Activated CD4-positive, alpha-beta memory T cell treated with anti-CD3 and anti-CD28 coated beads for 36 hours (primary cell): ENCODE data around the gene POLR3C. TPM values are rescaled to one million over a fixed set of nuclear protein-coding genes. Genes with fewer than 3 reads are reported as not detected.

ENCODE experiments used
- CTCF ChIA-PET: fragments of 350-600 bp; sonication (Branson Sonifier 250); formaldehyde crosslinking; loops from one replicate; lab custom pipeline; 2021; ENCODE audit warnings: antibody characterized with exemption, inconsistent platforms; lab: Charles Lee
- POLR2A ChIA-PET: fragments of 350-600 bp; sonication (Branson Sonifier 250); formaldehyde crosslinking; loops from one replicate; lab custom pipeline; 2021; ENCODE audit warnings: antibody characterized with exemption; lab: Charles Lee
- DNase-seq: peaks from one replicate; pipeline ENCODE4 v3.0.0-alpha.2; 2020
- H3K27ac Mint-ChIP-seq: one replicate; pipeline ENCODE4 v1.8.0; 2021; ENCODE audit warnings: mixed read lengths
- H3K27me3 Mint-ChIP-seq: one replicate; pipeline ENCODE4 v1.8.0; 2021; ENCODE audit warnings: mixed read lengths
- H3K36me3 Mint-ChIP-seq: one replicate; pipeline ENCODE4 v1.8.0; 2021; ENCODE audit warnings: mixed read lengths
- H3K4me1 Mint-ChIP-seq: one replicate; pipeline ENCODE4 v1.8.0; 2021; ENCODE audit warnings: low read depth, mixed read lengths
- H3K4me3 Mint-ChIP-seq: one replicate; pipeline ENCODE4 v1.8.0; 2021; ENCODE audit warnings: mild to moderate bottlenecking, mixed read lengths
- H3K9me3 Mint-ChIP-seq: one replicate; pipeline ENCODE4 v1.8.0; 2021; ENCODE audit warnings: mixed read lengths
- intact Hi-C: fragments of 100-400 bp; cut with micrococcal nuclease; formaldehyde crosslinking; loops from one replicate; pipeline ENCODE4 v1.15.1; 2023
- total RNA-seq, 2 experiments: library from RNA; stranded (reverse); gene quantifications; one replicate each; pipeline ENCODE4 v1.2.3, GENCODE V29; 2021

POLR3C gene
- total RNA-seq, 2 experiments from 2014 or later = 27.3 to 28.9 TPM

GRCh38 chr1:145849356-145850160 is 25.6 kb downstream of the POLR3C start:
- H3K4me3 Mint-ChIP-seq = no peak overlapping the region
- intact Hi-C loops = no loop called here

DNA sequence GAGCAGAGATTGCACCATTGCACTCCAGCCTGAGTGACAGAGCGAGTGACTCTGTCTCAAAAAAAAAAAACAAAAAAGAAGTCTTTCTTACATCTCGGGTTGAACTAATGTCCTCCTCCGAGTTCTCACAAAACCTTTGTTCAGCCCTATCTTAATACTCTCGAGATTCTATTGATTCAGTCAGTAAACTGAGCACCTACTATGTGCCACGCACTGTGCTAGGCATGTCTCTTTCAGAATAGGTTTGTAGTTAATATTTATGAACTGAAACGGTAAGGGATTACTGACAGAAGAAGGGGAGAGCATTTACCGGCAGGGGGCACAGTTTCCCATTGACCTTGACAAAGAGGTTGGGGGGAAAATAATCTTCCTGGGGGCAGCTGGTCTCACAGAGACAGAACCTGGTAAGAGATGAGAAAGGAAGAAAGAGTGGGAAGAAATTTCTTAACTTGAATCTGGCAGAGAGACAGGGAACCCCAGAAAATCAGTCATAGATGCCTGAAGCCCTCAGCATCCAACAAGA is 31.5 kb downstream of the POLR3C start:
- intact Hi-C loops = loop anchor here (5.0 kb wide), 2 partner anchors 122 to 142 kb away; partner anchors contain the start of gene TXNIP
- Mint-ChIP-seq H3K4me1 (peaks cover 15% of the 10 kb centered on the region), H3K27ac (no peak overlapping the region), H3K4me3 (no peak overlapping the region), H3K9me3 (no peaks in the 10 kb centered on the region), H3K27me3 (no peaks in the 10 kb centered on the region), H3K36me3 (peaks cover 15% of the 10 kb centered on the region)
- ChIA-PET POLR2A (interaction anchor here (0.6 kb wide), 1 partner anchor 9 kb away, joined by 3 read pairs; no protein-coding TSS in a partner anchor), CTCF (interaction anchor here (1.6 to 7.0 kb wide), 2 partner anchors 9 to 36 kb away, joined by 4 to 158 read pairs; partner anchors contain the start of gene NUDT17)
- no peak for DNase-seq

More at GRCh38 chr1:145849356-145850160, 25.6 kb downstream of the POLR3C start:
- Mint-ChIP-seq H3K27me3 (no peaks in the 10 kb centered on the region), H3K4me1 (peaks cover 11% of the 10 kb centered on the region), H3K36me3 (peaks cover 7% of the 10 kb centered on the region), H3K9me3 (no peaks in the 10 kb centered on the region), H3K27ac (no peak overlapping the region)
- DNase-seq = no peak
- POLR2A ChIA-PET = interaction anchor here (2.8 kb wide), 1 partner anchor 9 kb away, joined by 13 read pairs; the partner anchor contains the start of gene PIAS3
- CTCF ChIA-PET = interaction anchor here (0.6 to 9.4 kb wide), 10 partner anchors 8 to 183 kb away, joined by 3 to 158 read pairs (median 4); partner anchors contain the start of genes ITGA10, PIAS3, POLR3C and RNF115

- Mint-ChIP-seq H3K4me3 (no peak overlapping the region), H3K36me3 (peaks cover 12% of the 10 kb centered on the region), H3K9me3 (no peaks in the 10 kb centered on the region), H3K27me3 (no peaks in the 10 kb centered on the region), H3K4me1 (peaks cover 15% of the 10 kb centered on the region), H3K27ac (no peak overlapping the region)
- no peak for DNase-seq
- ChIA-PET CTCF (interaction anchor here (0.9 to 7.0 kb wide), 4 partner anchors 10 to 54 kb away, joined by 3 to 158 read pairs (median 12); partner anchors contain the start of genes ITGA10 and NUDT17), POLR2A (interaction anchor here (0.9 to 3.5 kb wide), 5 partner anchors 10 to 101 kb away, joined by 4 to 20 read pairs (median 14); partner anchors contain the start of genes LIX1L, NUDT17 and PEX11B)
- intact Hi-C loops = loop anchor here (5.0 kb wide), 2 partner anchors 120 to 140 kb away; partner anchors contain the start of gene TXNIP
Observed at GRCh38 chr1:145857170-145857569, 33.2 kb downstream of the POLR3C start.

DNA sequence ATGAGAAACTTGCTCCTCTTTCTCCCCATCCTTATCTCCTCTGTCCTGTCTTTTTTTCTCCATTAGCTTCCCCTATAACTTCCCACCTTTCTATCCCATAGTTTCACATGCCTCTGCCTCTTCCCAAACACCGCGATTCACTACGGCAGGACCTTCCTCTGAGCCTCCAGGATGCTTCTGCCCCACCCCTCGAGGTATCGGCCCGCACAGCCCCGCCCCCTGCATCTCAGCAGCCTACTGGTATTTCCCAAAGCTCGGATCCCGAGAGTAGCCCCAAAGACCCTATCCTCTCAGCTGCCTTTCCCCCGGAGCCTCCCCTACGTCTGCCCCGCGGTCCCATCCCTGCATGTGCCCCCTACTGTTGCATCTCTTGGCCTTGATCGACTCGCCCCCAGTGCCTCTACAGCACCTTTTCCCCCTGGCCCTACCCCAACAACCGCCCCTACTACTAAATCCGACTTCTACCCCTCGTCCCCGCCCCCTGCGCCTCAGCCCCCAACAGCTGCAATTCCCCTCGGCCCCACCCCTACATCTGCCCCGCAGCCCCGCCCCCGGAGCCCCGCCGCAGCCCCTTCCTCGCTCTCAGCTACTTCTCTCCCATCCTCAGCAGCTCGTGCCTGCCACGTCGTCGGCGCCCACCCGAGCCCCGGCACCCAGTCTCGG is 34.4 kb downstream of the POLR3C start:
- Mint-ChIP-seq H3K27me3 (no peaks in the 10 kb centered on the region), H3K4me1 (peaks cover 15% of the 10 kb centered on the region), H3K27ac (peak overlapping the region; percentile 62), H3K9me3 (no peaks in the 10 kb centered on the region), H3K36me3 (peaks cover 8% of the 10 kb centered on the region), H3K4me3 (peak overlapping the region; percentile 90)
- intact Hi-C loops = loop anchor here (2.0 to 5.0 kb wide), 4 partner anchors 68 to 139 kb away; partner anchors contain the start of genes LIX1L, RBM8A and TXNIP
- ChIA-PET CTCF (interaction anchor here (1.1 to 7.0 kb wide), 11 partner anchors 12 to 149 kb away, joined by 3 to 158 read pairs (median 4); partner anchors contain the start of genes ITGA10, LIX1L and NUDT17), POLR2A (interaction anchor here (0.6 to 3.5 kb wide), 20 partner anchors 10 to 578 kb away, joined by 3 to 26 read pairs (median 6); partner anchors contain the start of genes ANKRD34A, ANKRD35, LIX1L and NUDT17)
- peak; percentile 66 for DNase-seq

DNA sequence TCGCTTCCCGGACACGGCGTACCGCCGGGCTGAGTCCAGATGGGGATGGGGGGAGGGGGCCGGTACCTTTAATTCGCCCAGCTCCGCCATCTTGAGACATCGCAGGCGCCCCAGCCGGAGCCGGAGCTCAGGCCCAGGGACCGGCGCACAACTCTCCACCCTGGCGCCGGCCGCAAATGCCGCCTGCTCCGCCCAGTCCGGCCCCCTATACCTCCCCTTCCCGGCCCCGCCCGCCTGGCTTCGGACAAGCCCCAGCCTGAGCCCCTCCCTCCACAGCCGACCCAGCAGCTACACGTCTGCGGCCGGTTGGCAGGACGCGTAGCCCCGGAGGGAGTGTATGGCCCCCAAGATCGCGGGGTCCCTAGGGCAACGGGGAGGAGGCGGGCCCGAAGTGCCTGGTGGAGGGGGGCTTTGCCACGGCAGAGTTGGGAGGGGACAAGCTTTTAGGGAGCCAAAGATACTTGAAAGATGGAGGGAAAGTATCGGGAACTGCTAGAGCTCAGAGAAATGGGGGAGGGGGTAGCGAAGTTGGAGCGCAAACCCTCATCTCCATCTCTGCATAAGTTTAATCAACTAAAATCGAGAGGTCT is 35.0 kb downstream of the POLR3C start, which contains the start of gene PIAS3:
Gene PIAS3 (minus strand): TSS at position 181 of the 590 bp plus-strand sequence. CDS start 91 bp downstream, at position 90.
- Mint-ChIP-seq H3K27ac (peak within 1 kb of the TSS; percentile 76), H3K4me1 (peaks cover 15% of the 10 kb centered on the region)
- intact Hi-C loops = loop anchor here (1.0 to 5.0 kb wide), 7 partner anchors 26 to 177 kb away; partner anchors contain the start of genes ANKRD35, LIX1L, PEX11B and RBM8A

GRCh38 chr1:145859491-145860023 is 35.6 kb downstream of the POLR3C start:
- intact Hi-C loops = loop anchor here (1.0 to 5.0 kb wide), 7 partner anchors 26 to 177 kb away; partner anchors contain the start of genes ANKRD35, LIX1L, PEX11B and RBM8A
- Mint-ChIP-seq H3K27me3 (no peaks in the 10 kb centered on the region), H3K4me1 (peaks cover 15% of the 10 kb centered on the region), H3K9me3 (no peaks in the 10 kb centered on the region), H3K36me3 (peaks cover 8% of the 10 kb centered on the region), H3K27ac (peak overlapping the region; percentile 76), H3K4me3 (peak overlapping the region; percentile 90)
- ChIA-PET POLR2A (interaction anchor here (0.8 to 3.5 kb wide), 18 partner anchors 9 to 193 kb away, joined by 3 to 26 read pairs (median 9); partner anchors contain the start of genes ANKRD34A, ANKRD35, LIX1L and NUDT17), CTCF (interaction anchor here (0.6 to 7.0 kb wide), 15 partner anchors 13 to 153 kb away, joined by 3 to 158 read pairs (median 4); partner anchors contain the start of genes ITGA10, LIX1L, NUDT17 and RBM8A)
- peak; percentile 88 for DNase-seq

More for the DNA sequence above, 35.0 kb downstream of the POLR3C start, which contains the start of gene PIAS3:
- Mint-ChIP-seq H3K4me3 (peak within 1 kb of the TSS; percentile 90), H3K27me3 (no peaks in the 10 kb centered on the region), H3K36me3 (peaks cover 8% of the 10 kb centered on the region), H3K9me3 (no peaks in the 10 kb centered on the region)
- DNase-seq = peak; percentile 93
- POLR2A ChIA-PET = interaction anchor here (0.6 to 3.5 kb wide), 21 partner anchors 10 to 578 kb away, joined by 3 to 26 read pairs (median 5); partner anchors contain the start of genes ANKRD34A, ANKRD35, LIX1L and NUDT17
- CTCF ChIA-PET = interaction anchor here (0.6 to 7.0 kb wide), 16 partner anchors 12 to 153 kb away, joined by 3 to 158 read pairs (median 4); partner anchors contain the start of genes ITGA10, LIX1L, NUDT17 and RBM8A

DNA sequence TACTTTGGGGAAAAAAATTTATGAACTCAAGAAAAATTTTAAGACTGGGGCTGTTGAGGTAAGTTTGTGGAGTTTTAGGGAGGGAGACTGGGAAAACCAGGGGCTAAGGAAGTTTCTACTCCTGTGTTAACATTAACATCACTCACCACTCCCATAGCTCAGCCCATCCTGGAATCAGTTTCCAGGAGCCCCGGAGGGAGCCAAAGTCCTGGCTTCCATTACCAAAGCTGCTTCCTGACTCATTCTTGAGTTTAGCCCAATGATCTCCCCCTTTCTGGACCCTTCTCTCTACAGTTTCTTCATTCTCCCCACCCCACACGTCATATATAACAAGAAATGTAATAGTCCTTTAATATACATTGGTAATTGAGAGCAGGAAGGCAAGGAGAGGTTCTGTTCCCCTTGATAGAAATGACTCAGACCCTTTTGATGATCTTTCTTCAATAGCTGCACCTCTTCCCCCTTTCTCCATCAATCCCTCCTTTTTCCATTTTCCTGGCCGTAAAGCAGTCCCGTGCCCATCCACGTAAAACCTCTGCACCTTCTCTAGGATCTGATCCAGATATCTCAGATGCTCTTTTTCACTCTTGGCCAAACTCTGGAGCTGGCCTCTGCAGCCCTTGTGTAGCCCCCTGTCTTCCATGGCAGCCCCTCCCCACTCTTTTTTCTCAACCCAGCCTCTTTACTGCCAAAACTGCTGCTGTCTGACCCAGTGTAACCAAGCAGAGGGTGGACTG is 39.5 kb downstream of the POLR3C start:
- CTCF ChIA-PET = interaction anchor here (0.6 kb wide), 1 partner anchor 433 kb away, joined by 4 read pairs; no protein-coding TSS in a partner anchor
- intact Hi-C loops = no loop called here
- no peak for DNase-seq
- Mint-ChIP-seq H3K9me3 (no peaks in the 10 kb centered on the region), H3K27me3 (peaks cover 2% of the 10 kb centered on the region), H3K4me3 (no peak overlapping the region), H3K4me1 (peaks cover 3% of the 10 kb centered on the region), H3K27ac (no peak overlapping the region), H3K36me3 (no peaks in the 10 kb centered on the region)
- POLR2A ChIA-PET = no interaction called here

GRCh38 chr1:145868232-145868631 is 44.2 kb downstream of the POLR3C start:
- Mint-ChIP-seq H3K4me3 (no peak overlapping the region), H3K36me3 (no peaks in the 10 kb centered on the region), H3K27ac (no peak overlapping the region), H3K27me3 (peaks cover 2% of the 10 kb centered on the region), H3K4me1 (peaks cover 14% of the 10 kb centered on the region), H3K9me3 (no peaks in the 10 kb centered on the region)
- DNase-seq = no peak
- ChIA-PET CTCF (interaction anchor here (0.7 kb wide), 1 partner anchor 23 kb away, joined by 4 read pairs; the partner anchor contains the start of gene NUDT17), POLR2A (no interaction called here)
- intact Hi-C loops = no loop called here

DNA sequence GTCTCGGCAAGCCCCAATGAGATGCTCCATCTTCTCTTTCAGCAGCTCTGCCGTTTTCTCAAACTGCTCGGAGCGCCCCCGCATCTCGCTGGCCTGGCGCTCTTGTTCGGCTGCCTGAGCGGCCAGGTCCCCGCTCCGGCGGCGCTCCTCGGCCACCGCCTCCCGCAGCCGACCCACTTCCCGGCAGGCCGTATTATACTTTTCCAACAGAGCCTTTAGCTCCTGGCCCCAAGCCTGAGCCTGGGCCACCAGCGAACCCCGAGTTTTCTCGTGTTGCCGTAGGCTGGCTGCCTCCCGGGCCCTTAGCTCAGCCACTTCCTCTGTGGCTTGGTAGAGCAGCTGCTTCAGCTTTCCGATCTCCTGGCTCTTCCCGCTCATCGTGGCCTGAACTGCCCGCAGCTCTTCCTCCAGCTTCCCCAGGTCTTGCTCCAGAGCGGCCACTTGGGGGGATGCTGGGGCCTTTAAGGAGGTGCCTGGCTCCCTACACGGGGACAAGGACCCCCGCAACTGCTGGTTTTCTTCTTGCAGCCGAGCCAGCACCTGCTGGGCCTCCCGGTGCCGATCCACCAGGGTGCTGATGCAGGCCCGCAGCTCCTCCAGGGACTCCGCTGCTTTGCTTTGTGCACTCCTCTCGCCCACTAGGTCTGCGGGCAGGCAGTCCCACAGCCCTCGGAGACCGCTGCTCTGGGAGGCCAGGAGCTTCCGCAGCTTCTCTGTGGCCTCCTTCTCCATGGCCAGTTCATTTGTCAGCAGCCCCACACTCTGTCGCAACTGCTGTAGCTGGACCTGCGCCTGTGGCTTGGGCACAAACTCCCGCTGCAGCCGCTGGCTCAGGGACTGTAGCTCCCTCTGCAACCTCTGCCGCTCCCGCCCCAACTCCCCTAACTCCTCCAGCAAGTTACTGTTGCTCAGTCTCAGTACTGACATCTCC is 48.3 kb downstream of the POLR3C start:
- Mint-ChIP-seq H3K36me3 (no peaks in the 10 kb centered on the region), H3K27me3 (no peaks in the 10 kb centered on the region), H3K27ac (no peak overlapping the region), H3K4me3 (peak overlapping the region; percentile 70), H3K9me3 (no peaks in the 10 kb centered on the region), H3K4me1 (peaks cover 14% of the 10 kb centered on the region)
- DNase-seq = peak; percentile 50
- POLR2A ChIA-PET = interaction anchor here (0.5 to 3.2 kb wide), 3 partner anchors 14 to 92 kb away, joined by 3 to 20 read pairs (median 6); partner anchors contain the start of genes ANKRD34A, PIAS3 and POLR3GL
- CTCF ChIA-PET = interaction anchor here (0.6 to 3.5 kb wide), 8 partner anchors 12 to 108 kb away, joined by 3 to 35 read pairs (median 4); partner anchors contain the start of genes ITGA10, NUDT17 and PIAS3
- intact Hi-C loops = no loop called here
